Non-pigmented ciliary epithelial cell (primary cell): ENCODE measurements around the gene ASTL.
A peak's percentile ranks its signal among the peaks of the same experiment; 100 is the strongest.
"Not testable (repeated sequence)": the region's sequence is repeated elsewhere in the genome, so short reads cannot be mapped to it uniquely, and the experiment has no call there.

Source experiments
- DNase-seq: peaks from one replicate; pipeline ENCODE4 v3.0.0-alpha.2; 2010; ENCODE audit warnings: low read depth

Gene ASTL

GRCh38 chr2:96098900-96099590 is 39.3 kb downstream of the ASTL start:
- no peak for DNase-seq

GRCh38 chr2:96097951-96098823 is 40.1 kb downstream of the ASTL start:
- no peak for DNase-seq

GRCh38 chr2:96097441-96097840 is 40.9 kb downstream of the ASTL start:
- no peak for DNase-seq

- DNase-seq, result no peak
Measured at GRCh38 chr2:96095116-96095636, 43.1 kb downstream of the ASTL start.

- no peak for DNase-seq
Measured at GRCh38 chr2:96093528-96093927, 44.8 kb downstream of the ASTL start.

- no peak for DNase-seq
Measured at GRCh38 chr2:96092951-96093350, 45.4 kb downstream of the ASTL start.

- no peak for DNase-seq
Measured at GRCh38 chr2:96092573-96092877, 45.8 kb downstream of the ASTL start.

GRCh38 chr2:96091711-96092572 is 46.4 kb downstream of the ASTL start:
- DNase-seq, result no peak

GRCh38 chr2:96091141-96091710 is 47.1 kb downstream of the ASTL start:
- no peak for DNase-seq

- peak; percentile 61 for DNase-seq
Measured at GRCh38 chr2:96090196-96090926, 47.9 kb downstream of the ASTL start.

GRCh38 chr2:96089356-96090195 is 48.7 kb downstream of the ASTL start:
- DNase-seq, result no peak

- no peak for DNase-seq
Measured at GRCh38 chr2:96088340-96089335, 49.7 kb downstream of the ASTL start.

GRCh38 chr2:96087130-96087529 is 51.2 kb downstream of the ASTL start:
- no peak for DNase-seq

GRCh38 chr2:96085541-96086355 is 52.6 kb downstream of the ASTL start:
- DNase-seq, result no peak

- DNase-seq, result not testable (repeated sequence)
Measured at GRCh38 chr2:96084858-96085518, 53.3 kb downstream of the ASTL start.

- DNase-seq, result no peak
Measured at GRCh38 chr2:96083989-96084857, 54.1 kb downstream of the ASTL start.
